ENCODE data around the gene ZNF70. TPM values are rescaled to one million over a fixed set of nuclear protein-coding genes. Genes with fewer than 3 reads are reported as not detected.

The ZNF70 gene
- total RNA-seq, 4 donors from 2014 or later, result 0.63 to 3.2 (median 2.0) TPM

- no peak for DNase-seq (ENCODE audit: low spot score in 2 of 2)
- H3K4me3 ChIP-seq (ENCODE audit: low read depth, poor library complexity, severe bottlenecking), result no peak overlapping the region
- TF ChIP-seq POLR2A (IDR thresholded peaks at IDR 0.05) (no peak), CTCF (IDR thresholded peaks at IDR 0.05) (no peak)
- intact Hi-C loops (cut with DNase I; ENCODE audit: low total_unique reads), result no loop called here
- WGBS, 2 donors, result 81 to 90% methylated on average over 1 of the region's 1 CpG
Observed at GRCh38 chr22:23708270-23708669, 42.6 kb downstream of the ZNF70 start.

GRCh38 chr22:23705358-23705757 is 45.6 kb downstream of the ZNF70 start:
- no peak for DNase-seq (ENCODE audit: low spot score in 2 of 2)
- intact Hi-C loops (cut with DNase I; ENCODE audit: low total_unique reads), result no loop called here
- no peak for TF ChIP-seq CTCF (IDR thresholded peaks at IDR 0.05)
- TF ChIP-seq POLR2A (IDR thresholded peaks at IDR 0.05), result no peak
- WGBS, 2 donors, result 76 to 84% methylated on average over 3 of the region's 3 CpGs
- H3K4me3 ChIP-seq (ENCODE audit: low read depth, poor library complexity, severe bottlenecking), result no peak overlapping the region

GRCh38 chr22:23704829-23705228 is 46.1 kb downstream of the ZNF70 start:
- intact Hi-C loops (cut with DNase I; ENCODE audit: low total_unique reads), result no loop called here
- H3K4me3 ChIP-seq (ENCODE audit: low read depth, poor library complexity, severe bottlenecking), result no peak overlapping the region
- WGBS, 2 donors, result 82 to 90% methylated on average over 3 of the region's 3 CpGs
- DNase-seq (ENCODE audit: low spot score in 2 of 2), result no peak
- no peak for TF ChIP-seq CTCF (IDR thresholded peaks at IDR 0.05)

- no peak for DNase-seq (ENCODE audit: low spot score in 2 of 2)
- no peak overlapping the region for H3K4me3 ChIP-seq (ENCODE audit: low read depth, poor library complexity, severe bottlenecking)
- TF ChIP-seq CTCF (IDR thresholded peaks at IDR 0.05) (no peak), POLR2A (IDR thresholded peaks at IDR 0.05) (no peak)
- intact Hi-C loops (cut with DNase I; ENCODE audit: low total_unique reads), result no loop called here
- 85 to 93% methylated on average over 5 of the region's 5 CpGs for WGBS, 2 donors
Observed at GRCh38 chr22:23704062-23704461, 46.9 kb downstream of the ZNF70 start.

GRCh38 chr22:23700706-23701105 is 50.2 kb downstream of the ZNF70 start:
- H3K4me3 ChIP-seq (ENCODE audit: low read depth, poor library complexity, severe bottlenecking), result no peak overlapping the region
- no peak for DNase-seq (ENCODE audit: low spot score in 2 of 2)
- no peak for TF ChIP-seq POLR2A (IDR thresholded peaks at IDR 0.05)
- no peak for TF ChIP-seq CTCF (IDR thresholded peaks at IDR 0.05)
- WGBS, 2 donors, result 89 to 90% methylated on average over 7 of the region's 7 CpGs
- intact Hi-C loops (cut with DNase I; ENCODE audit: low total_unique reads), result no loop called here

GRCh38 chr22:23698673-23699235 is 52.2 kb downstream of the ZNF70 start:
- TF ChIP-seq CTCF (IDR thresholded peaks at IDR 0.05), result no peak
- 95 to 97% methylated on average over 9 to 10 of the region's 10 CpGs for WGBS, 2 donors

More at GRCh38 chr22:23698673-23699235, 52.2 kb downstream of the ZNF70 start:
- DNase-seq (ENCODE audit: low spot score in 2 of 2), result peak in 1 of 2 donors; percentile 29
- no peak overlapping the region for H3K4me3 ChIP-seq (ENCODE audit: low read depth, poor library complexity, severe bottlenecking)
- intact Hi-C loops (cut with DNase I; ENCODE audit: low total_unique reads), result no loop called here
